Breast epithelium (tissue), 3 donors: ENCODE measurements around the gene SLC51A.

Experiments used
- CTCF ChIP-seq, 3 donors: fragments of 450-650 bp; IDR thresholded peaks; one replicate each; pipeline ENCODE4 v1.5.1; 2016 to 2017; ENCODE audit warnings: antibody characterized with exemption in 3 of 3, mild to moderate bottlenecking in 3 of 3, moderate library complexity in 3 of 3
- POLR2A ChIP-seq: fragments of 450-650 bp; IDR thresholded peaks from one replicate; pipeline ENCODE4 v1.6.1; 2016; ENCODE audit warnings: antibody characterized with exemption, mild to moderate bottlenecking, moderate library complexity

GRCh38 chr3:196240424-196240823, 24.1 kb downstream of the SLC51A start:
- TF ChIP-seq CTCF (IDR thresholded peaks at IDR 0.05): no peak
- no peak for TF ChIP-seq POLR2A
